Stimulated activated CD4-positive, alpha-beta T cell treated with anti-CD3 and anti-CD28 coated beads, Interleukin-2, amount 100 ng/mL, for 4 hours (primary cell): ENCODE results near the gene WDR6.

Experiments
- DNase-seq: peaks from one replicate; pipeline ENCODE4 v3.0.0-alpha.2; 2020; ENCODE audit warnings: low read depth

WDR6 gene

DNA sequence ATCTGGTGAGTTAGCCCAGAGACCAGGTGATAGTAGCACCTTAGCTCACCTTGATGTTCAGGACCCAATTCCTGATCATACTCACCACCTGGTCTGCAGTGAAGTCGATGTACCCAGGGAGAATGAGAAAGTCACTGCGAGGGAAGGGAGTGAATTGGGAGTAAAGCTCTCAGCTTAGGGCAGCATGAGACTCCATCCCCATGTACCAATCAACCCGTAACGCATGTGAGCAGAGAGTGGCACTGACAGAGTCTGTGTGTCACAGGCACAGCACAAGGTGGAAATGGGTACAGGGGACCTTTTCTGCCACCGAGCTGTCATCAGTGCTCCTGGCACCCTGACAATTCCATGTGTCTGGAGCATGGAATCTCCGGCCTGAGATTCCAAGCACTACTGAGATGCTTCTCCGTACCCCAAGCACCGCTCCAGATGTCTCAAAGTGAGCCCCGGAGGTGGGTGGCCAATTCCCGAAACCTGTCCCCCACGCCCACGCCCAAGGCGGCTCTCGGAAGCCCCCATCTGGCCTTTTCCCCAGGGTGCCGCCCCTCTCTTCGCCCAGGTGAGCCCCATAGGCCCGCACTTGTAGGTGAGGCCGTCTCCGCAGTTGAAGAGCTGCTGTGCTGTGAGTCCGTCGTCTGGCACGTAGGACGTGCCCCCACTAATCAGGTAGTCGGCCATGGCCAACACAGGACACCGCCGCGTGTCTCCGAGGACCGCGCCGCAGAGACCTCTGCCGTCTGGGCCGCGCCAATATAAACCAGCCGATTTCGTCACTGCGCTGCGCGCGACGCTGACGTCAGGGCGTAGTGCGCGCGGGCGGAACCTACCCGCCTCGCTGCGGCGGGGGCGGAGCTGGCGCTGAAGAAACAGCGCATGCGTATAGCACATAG is 21.7 kb downstream of the WDR6 start, which contains the start of gene IMPDH2:
TSS of gene IMPDH2 (minus strand) at position 726 of the 890 bp plus-strand sequence. CDS start at position 678, 48 bp downstream.
- DNase-seq: peak; percentile 92

DNA sequence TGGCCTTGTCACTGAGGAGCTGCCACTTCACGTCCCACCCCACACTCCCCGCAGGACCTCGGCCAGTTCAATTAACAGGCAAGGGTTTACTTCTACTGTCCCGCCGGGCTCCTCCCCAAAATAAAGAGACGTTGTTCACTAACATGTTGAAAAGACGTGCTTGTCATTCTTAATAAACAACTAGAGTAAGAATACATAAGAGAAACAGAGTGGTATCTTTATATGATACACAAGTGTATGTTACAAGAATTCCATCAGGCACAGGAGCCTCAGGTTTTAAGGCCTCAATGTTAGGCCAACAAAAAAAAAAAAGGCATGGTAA is 22.3 kb downstream of the WDR6 start:
- DNase-seq: no peak

DNA sequence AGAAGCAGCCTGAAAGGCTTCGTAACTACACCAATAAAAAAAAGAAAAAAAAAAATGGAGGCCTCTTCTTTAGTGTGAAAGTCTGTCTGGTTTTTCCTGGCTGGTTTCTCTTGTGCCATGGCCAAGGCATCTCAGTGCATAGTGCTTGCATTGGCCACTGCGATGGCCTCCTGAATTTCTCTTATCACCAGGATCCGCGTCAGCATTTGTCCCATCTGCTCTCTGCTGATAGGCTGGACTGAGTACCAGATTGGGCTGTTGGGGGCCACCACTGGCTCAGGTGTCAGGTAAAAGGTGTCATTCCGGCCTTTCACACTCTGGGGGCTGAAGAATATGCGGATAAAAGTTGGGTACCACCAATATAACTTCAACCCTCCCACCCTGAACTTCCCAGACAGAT is 23.1 kb downstream of the WDR6 start:
- DNase-seq: no peak

- DNase-seq: no peak
These were observed 25.6 kb downstream of the WDR6 start for GRCh38 chr3:49032646-49033304.

DNA sequence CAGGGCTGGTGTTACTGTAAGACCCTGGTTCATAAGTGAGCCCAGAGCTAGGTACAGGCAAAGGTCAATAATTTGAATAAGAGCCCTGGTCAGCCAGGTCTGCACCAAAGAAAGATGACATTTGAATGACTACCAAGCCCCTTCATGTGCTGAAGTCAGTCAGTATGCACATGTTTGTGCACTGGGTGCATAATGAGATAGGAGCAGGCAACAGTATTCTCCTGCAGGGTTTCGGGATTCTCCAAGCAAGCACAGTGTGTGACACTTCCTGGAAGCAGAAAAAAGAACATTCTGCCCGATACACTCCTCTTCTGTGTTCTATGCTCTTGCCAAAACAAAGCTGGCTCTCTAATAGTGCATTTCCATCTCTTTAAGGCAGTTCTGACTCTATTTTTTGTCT is 27.5 kb downstream of the WDR6 start:
- DNase-seq: no peak

DNA sequence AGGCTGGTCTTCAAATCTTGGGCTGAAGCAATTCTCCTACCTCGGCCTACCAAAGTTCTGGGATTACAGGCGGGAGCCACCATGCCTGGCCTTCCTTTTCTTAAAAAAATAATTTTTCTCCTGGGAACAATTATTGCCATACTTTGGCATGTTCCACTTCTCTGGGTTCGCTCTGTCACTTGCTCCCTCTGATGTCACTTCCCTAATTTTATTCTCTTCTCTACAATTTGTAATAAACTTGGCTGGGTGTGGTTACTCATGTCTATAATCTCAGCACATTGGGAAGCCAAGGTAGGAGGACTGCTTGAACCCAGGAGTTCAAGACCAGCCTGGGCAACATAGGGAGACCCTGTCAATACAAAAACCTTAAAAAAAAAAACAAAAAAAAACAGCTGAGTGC is 28.1 kb downstream of the WDR6 start:
- no peak for DNase-seq

- DNase-seq: no peak
These were observed 46.4 kb downstream of the WDR6 start for GRCh38 chr3:49053543-49053942.

DNA sequence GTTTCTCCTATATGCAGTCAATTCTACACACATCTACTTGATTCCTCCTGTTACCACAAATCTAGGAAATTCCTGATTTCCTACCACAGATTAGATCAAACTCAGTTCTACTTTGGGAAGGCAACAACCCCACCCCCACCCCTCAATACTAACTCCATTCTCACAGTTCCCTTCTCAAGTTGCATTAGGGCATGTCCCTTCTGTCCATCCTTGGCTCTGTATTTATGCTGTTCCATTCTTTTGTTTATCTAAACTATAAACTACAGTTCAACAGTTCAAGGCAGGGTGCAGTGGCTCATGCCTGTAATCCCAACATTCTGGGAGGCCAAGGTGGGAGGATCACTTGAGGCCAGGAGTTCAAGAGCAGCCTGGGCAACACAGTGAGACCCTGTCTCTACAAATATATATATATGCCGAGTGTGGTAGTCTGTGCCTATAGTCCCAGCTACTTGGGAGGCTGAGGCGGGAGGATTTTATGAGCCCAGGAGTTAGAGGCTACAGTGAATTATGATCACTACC is 47.2 kb downstream of the WDR6 start:
- no peak for DNase-seq

GRCh38 chr3:49057268-49057667 is 50.1 kb downstream of the WDR6 start:
- no peak for DNase-seq

DNA sequence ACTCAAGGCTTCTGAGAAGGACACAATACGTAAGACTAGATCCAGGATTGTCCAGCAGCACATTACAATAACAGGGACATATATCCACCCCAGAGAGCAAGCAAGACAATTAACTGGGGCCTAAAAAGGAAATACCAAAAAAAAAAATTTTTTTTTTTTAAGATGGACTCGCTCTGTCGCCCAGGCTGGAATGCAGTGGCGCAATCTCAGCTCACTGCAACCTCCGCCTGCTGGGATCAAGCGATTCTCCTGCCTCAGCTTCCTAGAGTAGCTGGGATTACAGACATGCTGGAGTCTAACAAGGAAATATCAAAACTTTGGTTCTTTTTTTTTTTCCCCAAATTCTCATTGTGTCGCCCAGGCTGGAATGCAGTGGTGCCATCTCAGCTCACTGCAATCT is 50.8 kb downstream of the WDR6 start:
- DNase-seq: no peak
